ENCODE results near the gene CSRP1. TPM values are rescaled to one million over a fixed set of nuclear protein-coding genes. Genes with fewer than 3 reads are reported as not detected.

The CSRP1 gene
- total RNA-seq, 1 donor from 2014 or later, result 948 TPM

DNA sequence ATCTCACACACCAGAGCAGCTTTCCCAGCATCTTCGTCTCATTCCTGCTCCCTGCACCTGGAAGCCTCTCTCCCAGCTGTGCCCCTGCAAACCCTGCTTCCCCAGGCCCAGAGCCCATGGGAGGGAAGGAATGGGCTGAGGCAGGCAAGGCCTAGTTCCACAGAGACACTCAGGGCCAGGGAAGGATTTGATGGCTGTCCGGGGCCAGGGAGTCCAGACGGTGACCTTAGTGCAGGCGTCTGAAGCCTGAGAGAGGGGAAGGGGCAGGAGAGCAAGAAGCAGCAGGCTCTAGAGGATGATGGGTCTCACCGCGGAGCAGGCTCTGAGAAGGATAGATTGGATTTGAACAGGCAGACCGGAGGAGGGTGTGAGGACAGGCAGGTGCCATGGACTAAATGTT lies 63.2 kb downstream of the CSRP1 start:
- Histone ChIP-seq H3K4me1 (no peaks in the 10 kb centered on the region), H3K27me3 (no peaks in the 10 kb centered on the region), H3K9me3 (no peaks in the 10 kb centered on the region), H3K27ac (no peak overlapping the region), H3K36me3 (no peaks in the 10 kb centered on the region), H3K4me3 (no peak overlapping the region)
- TF ChIP-seq, protein P1, sequence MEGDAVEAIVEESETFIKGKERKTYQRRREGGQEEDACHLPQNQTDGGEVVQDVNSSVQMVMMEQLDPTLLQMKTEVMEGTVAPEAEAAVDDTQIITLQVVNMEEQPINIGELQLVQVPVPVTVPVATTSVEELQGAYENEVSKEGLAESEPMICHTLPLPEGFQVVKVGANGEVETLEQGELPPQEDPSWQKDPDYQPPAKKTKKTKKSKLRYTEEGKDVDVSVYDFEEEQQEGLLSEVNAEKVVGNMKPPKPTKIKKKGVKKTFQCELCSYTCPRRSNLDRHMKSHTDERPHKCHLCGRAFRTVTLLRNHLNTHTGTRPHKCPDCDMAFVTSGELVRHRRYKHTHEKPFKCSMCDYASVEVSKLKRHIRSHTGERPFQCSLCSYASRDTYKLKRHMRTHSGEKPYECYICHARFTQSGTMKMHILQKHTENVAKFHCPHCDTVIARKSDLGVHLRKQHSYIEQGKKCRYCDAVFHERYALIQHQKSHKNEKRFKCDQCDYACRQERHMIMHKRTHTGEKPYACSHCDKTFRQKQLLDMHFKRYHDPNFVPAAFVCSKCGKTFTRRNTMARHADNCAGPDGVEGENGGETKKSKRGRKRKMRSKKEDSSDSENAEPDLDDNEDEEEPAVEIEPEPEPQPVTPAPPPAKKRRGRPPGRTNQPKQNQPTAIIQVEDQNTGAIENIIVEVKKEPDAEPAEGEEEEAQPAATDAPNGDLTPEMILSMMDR (IDR thresholded peaks at IDR 0.05), result no peak
- no peak for DNase-seq (ENCODE audit: low spot score in 2 of 2)
- intact Hi-C loops (cut with DNase I), result no loop called here

DNA sequence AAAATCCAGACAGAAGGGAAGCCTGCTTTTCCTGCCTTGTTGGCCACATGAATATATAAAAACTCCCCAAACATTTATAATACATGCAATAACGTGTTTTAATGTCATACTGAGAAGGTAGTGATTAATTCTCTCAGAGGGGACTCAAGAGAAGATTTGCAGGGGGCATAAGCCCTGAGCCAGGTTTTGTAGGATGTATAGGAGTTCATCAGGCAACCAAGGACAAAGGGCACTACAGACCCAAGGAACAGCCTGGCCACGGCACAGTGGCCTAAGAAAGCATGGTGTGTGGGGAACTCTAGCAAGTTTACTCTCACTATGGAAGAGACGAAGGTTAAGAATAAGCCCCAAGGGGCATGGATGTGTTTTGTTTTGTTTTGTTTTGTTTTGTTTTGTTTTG lies 70.0 kb downstream of the CSRP1 start:
- Histone ChIP-seq H3K9me3 (no peaks in the 10 kb centered on the region), H3K4me1 (peaks cover 0 to 4% of the 10 kb centered on the region in 2 donors), H3K36me3 (no peaks in the 10 kb centered on the region), H3K27me3 (no peaks in the 10 kb centered on the region), H3K27ac (no peak overlapping the region), H3K4me3 (no peak overlapping the region)
- intact Hi-C loops (cut with DNase I), result loop anchor here (2.0 kb wide), 1 partner anchor 46 kb away; no protein-coding TSS in a partner anchor
- no peak for DNase-seq (ENCODE audit: low spot score in 2 of 2)
- TF ChIP-seq, protein P1 (IDR thresholded peaks at IDR 0.05), result no peak

DNA sequence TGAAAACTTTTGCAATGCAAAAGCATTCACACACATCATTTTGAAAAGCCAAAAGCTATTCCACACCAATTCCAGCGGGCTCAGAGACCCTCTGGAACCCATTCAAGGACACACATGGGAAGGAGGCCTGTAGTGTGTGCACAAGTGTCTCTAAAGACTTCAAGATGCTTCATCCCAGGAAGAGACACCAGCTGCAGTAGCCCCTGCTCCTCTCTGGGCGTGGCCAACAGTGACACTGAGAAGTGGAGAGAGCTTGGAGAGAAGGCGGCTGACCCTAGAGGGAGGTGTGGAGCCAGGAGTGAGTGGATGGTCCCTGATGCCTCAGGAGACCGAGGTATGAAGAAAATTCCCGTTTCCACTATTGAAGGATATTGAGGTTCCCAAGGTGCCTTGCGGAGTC lies 70.5 kb downstream of the CSRP1 start:
- no peak for DNase-seq (ENCODE audit: low spot score in 2 of 2)
- H3K4me1 ChIP-seq, result peaks cover 0 to 4% of the 10 kb centered on the region in 2 donors
- no peak overlapping the region for H3K4me3 ChIP-seq
- intact Hi-C loops (cut with DNase I), result loop anchor here (2.0 kb wide), 1 partner anchor 46 kb away; no protein-coding TSS in a partner anchor
- H3K27ac ChIP-seq, result no peak overlapping the region
- TF ChIP-seq, protein P1 (IDR thresholded peaks at IDR 0.05), result no peak
- H3K27me3 ChIP-seq, result no peaks in the 10 kb centered on the region
- no peaks in the 10 kb centered on the region for H3K9me3 ChIP-seq
- no peaks in the 10 kb centered on the region for H3K36me3 ChIP-seq

DNA sequence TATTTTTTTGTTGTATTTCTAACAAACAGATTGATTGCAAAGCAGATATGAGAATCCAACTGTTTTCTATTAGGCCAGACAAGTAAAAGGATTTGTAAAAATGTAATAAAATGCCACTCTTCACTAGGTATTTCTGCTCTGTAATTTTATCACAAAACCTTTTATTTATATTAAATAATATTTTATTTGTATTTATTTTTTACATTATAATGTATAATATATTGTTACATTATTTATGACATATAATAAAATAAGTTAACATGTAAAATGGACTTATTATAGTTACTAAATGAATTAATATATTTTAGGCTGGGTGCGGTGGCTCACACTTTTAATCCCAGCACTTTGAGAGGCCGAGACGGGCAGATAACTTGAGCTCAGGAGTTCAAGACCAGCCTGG lies 72.7 kb downstream of the CSRP1 start:
- H3K27me3 ChIP-seq, result no peaks in the 10 kb centered on the region
- TF ChIP-seq, protein P1 (IDR thresholded peaks at IDR 0.05), result no peak
- H3K4me3 ChIP-seq, result no peak overlapping the region
- peaks cover 0 to 4% of the 10 kb centered on the region in 2 donors for H3K4me1 ChIP-seq
- DNase-seq (ENCODE audit: low spot score in 2 of 2), result no peak
- H3K36me3 ChIP-seq, result no peaks in the 10 kb centered on the region
- H3K9me3 ChIP-seq, result no peaks in the 10 kb centered on the region
- H3K27ac ChIP-seq, result no peak overlapping the region
- intact Hi-C loops (cut with DNase I), result no loop called here

DNA sequence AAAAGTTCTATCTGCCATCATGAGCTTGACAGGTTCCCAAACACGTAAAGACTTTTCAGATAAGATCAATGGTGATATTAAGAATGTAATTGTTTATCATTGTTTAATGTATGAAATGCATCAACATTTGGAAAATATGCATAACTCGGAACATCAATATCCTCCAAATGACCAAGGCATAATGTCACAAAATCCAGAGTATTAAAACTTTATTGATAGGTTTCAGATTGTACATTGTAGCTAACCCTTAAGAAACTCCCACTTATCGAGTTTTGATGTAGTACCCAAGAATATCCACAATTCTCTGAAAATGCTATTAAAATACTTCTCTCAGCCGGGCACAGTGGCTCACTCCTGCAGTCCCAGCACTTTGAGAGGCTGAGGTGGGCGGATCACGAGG lies 73.3 kb downstream of the CSRP1 start:
- intact Hi-C loops (cut with DNase I), result no loop called here
- Histone ChIP-seq H3K27ac (no peak overlapping the region), H3K36me3 (no peaks in the 10 kb centered on the region), H3K9me3 (no peaks in the 10 kb centered on the region), H3K4me3 (no peak overlapping the region), H3K4me1 (peaks cover 0 to 4% of the 10 kb centered on the region in 2 donors), H3K27me3 (no peaks in the 10 kb centered on the region)
- no peak for DNase-seq (ENCODE audit: low spot score in 2 of 2)
- TF ChIP-seq, protein P1 (IDR thresholded peaks at IDR 0.05), result no peak

Other genes starting within 250 kb of the CSRP1 start
- not detected for gene PKP1, start 223.6 kb downstream of the CSRP1 start, total RNA-seq
- not detected for gene TNNT2, start 129.4 kb downstream of the CSRP1 start, total RNA-seq
- gene LAD1, start 107.8 kb downstream of the CSRP1 start, total RNA-seq, result 0.43 TPM
- not detected for gene TNNI1, start 85.4 kb downstream of the CSRP1 start, total RNA-seq
- 111 TPM for gene PHLDA3, start 37.9 kb downstream of the CSRP1 start, total RNA-seq
- 131 TPM for gene NAV1, start 32.0 kb upstream of the CSRP1 start, total RNA-seq